Astrocyte of the spinal cord (primary cell): ENCODE measurements around the gene ARMH1.

Experiments
- DNase-seq: peaks from one replicate; pipeline ENCODE4 v3.0.0; 2011; ENCODE audit warnings: low read depth, low spot score
- H3K4me3 ChIP-seq: 2 replicates; pipeline ENCODE4 v1.5.1; 2011; ENCODE audit warnings: low read depth, mild to moderate bottlenecking, low read length, moderate library complexity
- in situ Hi-C: cut with HindIII; loops from 2 replicates; pipeline ENCODE4 v1.10.0; 2017; ENCODE audit warnings: low sequenced_read_pairs
- TF ChIP-seq, protein P1 (sequence below): IDR thresholded peaks from 2 replicates; pipeline ENCODE4 v1.5.1; 2012; ENCODE audit warnings: low read depth, mild to moderate bottlenecking, low read length, inconsistent platforms

ARMH1 gene

DNA sequence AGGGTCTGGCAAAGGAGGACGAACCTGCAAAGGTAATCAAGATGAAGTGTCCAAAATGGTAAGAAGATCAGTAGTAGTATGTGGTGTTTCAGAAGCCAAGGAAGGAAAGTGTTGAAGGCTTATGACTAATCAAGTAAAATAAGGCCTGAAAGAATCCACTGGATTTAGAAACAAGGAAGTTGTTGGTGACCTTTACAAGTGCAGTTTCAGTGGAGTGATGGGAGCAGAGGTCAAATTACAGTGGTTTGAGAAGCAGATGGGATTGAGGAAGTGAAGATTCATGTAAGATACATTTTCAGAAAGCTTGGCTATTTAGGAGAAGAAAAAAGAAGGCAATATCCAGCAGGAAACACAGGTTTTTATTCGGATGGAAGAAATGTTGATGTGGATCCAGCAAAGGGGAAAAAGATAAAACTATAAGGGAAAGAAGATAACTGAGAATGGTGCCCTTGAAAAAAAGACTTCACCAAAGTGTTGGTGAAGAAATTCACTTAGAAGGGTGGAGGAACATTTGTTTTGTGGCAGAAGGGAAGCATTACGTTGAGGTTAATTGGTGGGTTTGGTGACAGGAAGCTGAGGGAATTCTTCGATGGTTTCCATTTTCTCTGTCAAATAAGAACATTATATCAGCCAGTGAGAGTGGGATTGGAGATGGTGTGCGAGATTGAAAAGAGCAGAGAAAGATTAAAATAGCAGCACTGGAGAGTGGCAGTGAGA, 2.1 kb downstream of the ARMH1 start:
- H3K4me3 ChIP-seq: no peak overlapping the region
- in situ Hi-C loops: no loop called here
- TF ChIP-seq, protein P1, sequence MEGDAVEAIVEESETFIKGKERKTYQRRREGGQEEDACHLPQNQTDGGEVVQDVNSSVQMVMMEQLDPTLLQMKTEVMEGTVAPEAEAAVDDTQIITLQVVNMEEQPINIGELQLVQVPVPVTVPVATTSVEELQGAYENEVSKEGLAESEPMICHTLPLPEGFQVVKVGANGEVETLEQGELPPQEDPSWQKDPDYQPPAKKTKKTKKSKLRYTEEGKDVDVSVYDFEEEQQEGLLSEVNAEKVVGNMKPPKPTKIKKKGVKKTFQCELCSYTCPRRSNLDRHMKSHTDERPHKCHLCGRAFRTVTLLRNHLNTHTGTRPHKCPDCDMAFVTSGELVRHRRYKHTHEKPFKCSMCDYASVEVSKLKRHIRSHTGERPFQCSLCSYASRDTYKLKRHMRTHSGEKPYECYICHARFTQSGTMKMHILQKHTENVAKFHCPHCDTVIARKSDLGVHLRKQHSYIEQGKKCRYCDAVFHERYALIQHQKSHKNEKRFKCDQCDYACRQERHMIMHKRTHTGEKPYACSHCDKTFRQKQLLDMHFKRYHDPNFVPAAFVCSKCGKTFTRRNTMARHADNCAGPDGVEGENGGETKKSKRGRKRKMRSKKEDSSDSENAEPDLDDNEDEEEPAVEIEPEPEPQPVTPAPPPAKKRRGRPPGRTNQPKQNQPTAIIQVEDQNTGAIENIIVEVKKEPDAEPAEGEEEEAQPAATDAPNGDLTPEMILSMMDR: no peak
- DNase-seq: peak; percentile 32

DNA sequence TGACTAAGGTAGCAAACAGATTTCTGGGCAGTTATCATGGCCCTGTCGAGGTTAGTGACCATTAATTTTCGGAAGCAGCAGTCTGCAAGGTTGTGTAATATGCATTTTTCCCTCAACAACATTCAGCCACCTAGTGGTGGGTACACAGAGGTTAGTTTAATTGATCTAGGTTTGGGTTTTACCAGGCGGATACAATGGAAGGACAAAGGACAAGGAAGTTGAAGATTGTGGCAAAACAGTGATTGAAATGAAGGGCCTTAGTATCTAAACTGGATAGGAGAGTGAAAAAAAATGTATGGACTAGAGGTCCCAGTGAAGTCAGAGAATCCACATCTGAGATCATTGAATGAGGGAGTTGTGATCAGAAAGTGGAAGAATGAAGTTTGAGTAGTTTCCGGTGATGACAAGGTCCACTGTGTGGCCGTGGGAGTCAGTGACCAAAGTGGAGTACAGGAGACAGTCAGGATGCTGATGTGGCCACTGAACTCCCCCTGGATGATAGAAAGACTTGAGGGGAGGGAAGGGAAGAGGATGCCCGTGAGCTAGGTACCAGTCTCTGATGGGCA, 2.8 kb downstream of the ARMH1 start:
- TF ChIP-seq, protein P1: peak; percentile 51
- in situ Hi-C loops: no loop called here
- no peak overlapping the region for H3K4me3 ChIP-seq
- DNase-seq: peak; percentile 41

DNA sequence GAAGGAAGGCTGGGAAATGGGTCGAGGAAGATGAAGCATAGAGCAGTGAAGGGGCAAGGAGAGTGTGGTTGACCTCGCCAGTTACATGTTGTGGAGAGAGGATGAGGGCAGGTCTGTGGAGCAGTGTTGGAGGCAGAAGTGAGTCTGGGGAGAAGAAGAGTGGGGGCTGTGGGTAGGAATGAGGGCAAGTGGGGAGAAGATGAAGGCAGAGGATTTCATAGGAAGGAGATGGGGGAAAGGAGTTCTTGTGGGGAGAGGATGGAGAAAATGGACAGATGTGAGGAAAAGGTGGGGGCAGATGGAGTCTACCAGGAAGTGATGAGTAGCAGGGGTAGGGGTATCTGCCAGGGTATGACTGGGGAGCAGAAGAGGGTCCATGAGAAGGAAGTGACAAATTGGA, 3.6 kb downstream of the ARMH1 start:
- no peak overlapping the region for H3K4me3 ChIP-seq
- TF ChIP-seq, protein P1: no peak
- no peak for DNase-seq
- in situ Hi-C loops: no loop called here

DNA sequence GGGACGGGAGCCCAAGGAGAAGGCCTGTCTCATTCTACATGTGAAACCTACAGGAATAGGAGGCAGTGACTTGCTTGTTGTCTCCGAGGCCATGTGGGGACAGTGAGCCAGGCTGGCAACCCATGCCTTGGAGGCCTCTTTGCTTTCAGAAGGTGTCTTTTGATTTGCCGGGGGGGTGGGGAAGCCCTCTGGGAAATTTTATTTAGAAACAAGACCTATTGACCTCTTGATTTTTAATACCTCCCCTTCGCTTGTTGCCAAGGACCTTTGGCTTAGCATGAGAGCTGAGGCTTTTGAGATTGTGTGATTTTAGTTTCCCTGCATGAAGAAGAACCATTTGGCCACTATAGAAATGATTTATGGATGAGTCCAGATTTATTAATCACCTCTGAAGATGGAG, 4.1 kb downstream of the ARMH1 start:
- in situ Hi-C loops: no loop called here

DNA sequence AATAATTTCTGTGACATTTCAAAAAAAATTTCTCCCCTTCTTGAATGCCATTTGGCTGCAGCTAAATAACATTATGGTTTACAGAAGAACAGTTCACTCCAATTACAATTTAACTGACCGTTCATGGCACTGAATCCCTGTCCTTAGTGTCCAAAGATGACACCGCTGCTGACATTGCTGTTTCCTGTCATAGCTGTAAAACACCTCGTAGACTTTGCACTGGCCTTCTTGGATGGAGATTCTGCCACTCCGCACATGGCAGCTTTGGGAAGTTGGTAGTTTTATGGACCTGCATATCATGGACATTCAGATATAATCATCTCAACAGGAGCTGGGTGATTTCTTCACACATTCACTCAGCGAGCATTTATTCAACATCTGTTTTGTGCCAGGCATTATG, 5.0 kb downstream of the ARMH1 start:
- DNase-seq: no peak
- in situ Hi-C loops: no loop called here
- TF ChIP-seq, protein P1: no peak
- no peak overlapping the region for H3K4me3 ChIP-seq

More for the DNA sequence above, 4.1 kb downstream of the ARMH1 start:
- TF ChIP-seq, protein P1: no peak
- no peak overlapping the region for H3K4me3 ChIP-seq
- no peak for DNase-seq

DNA sequence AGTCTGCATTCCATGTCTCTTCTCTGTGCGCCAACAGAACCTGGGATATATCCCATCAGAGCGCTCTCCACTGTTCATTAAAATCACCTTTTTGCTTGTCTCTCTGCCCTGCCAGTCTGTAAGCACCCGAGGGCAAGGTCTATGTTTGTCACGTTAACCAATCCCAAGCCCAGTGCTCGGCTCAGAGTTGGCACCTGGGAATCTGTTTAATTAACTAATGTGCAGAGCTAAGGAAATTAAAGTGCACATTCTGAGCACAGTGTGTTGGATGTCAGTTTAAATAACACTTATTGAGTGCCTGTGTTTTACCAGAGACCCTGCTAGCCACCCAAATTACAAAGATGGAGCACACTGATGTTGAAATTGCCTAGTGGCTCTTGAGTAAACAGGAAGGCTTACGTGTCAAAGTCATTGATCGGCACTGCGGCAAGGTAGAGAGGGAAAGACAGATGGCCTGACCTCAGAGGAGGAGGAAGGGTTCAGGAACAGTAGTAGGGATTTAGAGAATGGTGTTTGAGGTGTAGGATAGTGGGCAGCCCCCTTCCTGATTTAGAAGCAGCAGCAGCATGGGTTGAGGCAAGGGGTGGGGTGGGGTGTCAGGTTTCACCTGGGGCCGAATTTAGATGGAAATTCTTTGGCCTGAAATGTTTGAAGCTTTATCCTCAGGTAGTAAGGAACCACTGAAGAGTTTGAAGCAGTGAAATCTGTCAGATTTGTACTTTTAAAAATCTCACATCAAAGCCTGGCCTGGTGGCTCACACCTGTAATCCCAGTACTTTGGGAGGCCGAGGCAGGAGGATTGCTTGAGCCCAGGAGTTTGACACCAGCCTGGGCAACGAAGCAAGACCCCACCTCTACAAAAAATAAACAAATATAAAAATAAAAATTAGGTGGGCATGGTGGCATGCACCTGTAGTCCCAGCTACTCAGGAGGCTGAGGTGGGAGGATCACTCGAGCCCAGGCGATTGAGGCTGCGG, 7.7 kb downstream of the ARMH1 start:
- TF ChIP-seq, protein P1: no peak
- H3K4me3 ChIP-seq: no peak overlapping the region
- in situ Hi-C loops: no loop called here
- no peak for DNase-seq
